HCT116 (cell line): Measurements from ENCODE around the gene INPP5J. TPM values are rescaled to one million over a fixed set of nuclear protein-coding genes. Genes with fewer than 3 reads are reported as not detected.

Experiments used
- ATAC-seq: fragments of 200-7000 bp; cut with Tn5 transposase; 2 replicates; pipeline ENCODE4 v1.9.1; 2020; ENCODE audit warnings: mild to moderate bottlenecking, moderate library complexity
- BruUV-seq: library from RNA; stranded (reverse); fragments of 400-500 nt; replicated peaks from 2 replicates; lab custom pipeline; 2021; lab: Mats Ljungman, UMichigan
- CTCF ChIA-PET: fragments of 300-600 bp; sonication (Branson Sonifier 250); formaldehyde crosslinking; loops from one replicate; lab custom pipeline; 2021; ENCODE audit warnings: antibody characterized with exemption; lab: Charles Lee
- POLR2A ChIA-PET: fragments of 300-600, 350-600 bp; sonication (Branson Sonifier 250); formaldehyde crosslinking; loops from one replicate; lab custom pipeline; 2021; ENCODE audit warnings: antibody characterized with exemption; lab: Charles Lee
- RAD21 ChIA-PET, 2 experiments: fragments of 300-600 bp; sonication (Branson Sonifier 250); formaldehyde crosslinking; loops; one replicate each; lab custom pipeline; 2023; ENCODE audit warnings: low total read pairs in 2 of 2; ENCODE audit not compliant: uncharacterized antibody in 2 of 2, unreplicated experiment in 2 of 2, low non-redundant PET in 1 of 2; lab: Charles Lee
- DNase-seq: peaks from one replicate; pipeline ENCODE4 v3.0.0-alpha.2; 2010; ENCODE audit warnings: low read depth, low spot score
- H2AFZ ChIP-seq: fragments of 200-600 bp; shearing (Covaris generic), sonication (generic); 2 replicates; pipeline ENCODE4 v1.6.1; 2017; ENCODE audit warnings: low read depth, mixed run types, mixed read lengths, antibody characterized with exemption, low read length; ENCODE audit not compliant: poor library complexity, severe bottlenecking
- H3K27ac ChIP-seq: 2 replicates; pipeline ENCODE4 v1.5.1; 2012; ENCODE audit warnings: low read depth, low read length
- H3K27me3 ChIP-seq: fragments of 200-600 bp; sonication (generic); 2 replicates; pipeline ENCODE4 v1.6.1; 2016; ENCODE audit warnings: mixed run types, low read length, mixed read lengths; ENCODE audit not compliant: insufficient read depth
- H3K36me3 ChIP-seq, 2 experiments: fragments of 200-500 bp in 1 of 2; fragments of 200-600 bp in 1 of 2; sonication (Bioruptor generic) in 1 of 2; sonication (generic) in 1 of 2; 2 replicates each; pipeline versions ENCODE4 v1.5.1 to v1.6.1; 2014 to 2016; ENCODE audit warnings: low read length in 2 of 2, inconsistent platforms in 1 of 2, mixed read lengths in 1 of 2, mixed run types in 1 of 2; ENCODE audit not compliant: insufficient read depth in 2 of 2, control insufficient read depth in 1 of 2
- H3K4me1 ChIP-seq, 2 experiments: fragments of 200-600 bp in 1 of 2; sonication (generic) in 1 of 2; 2 replicates each; pipeline versions ENCODE4 v1.5.1 to v1.6.1; 2012 to 2017; ENCODE audit warnings: low read length in 2 of 2, inconsistent platforms in 1 of 2, mild to moderate bottlenecking in 1 of 2, mixed read lengths in 1 of 2, mixed run types in 1 of 2, moderate library complexity in 1 of 2; ENCODE audit not compliant: insufficient read depth in 2 of 2, control insufficient read depth in 1 of 2
- H3K4me2 ChIP-seq: fragments of 200-600 bp; sonication (generic); 2 replicates; pipeline ENCODE4 v1.6.1; 2017; ENCODE audit warnings: mixed run types, low read length, mixed read lengths
- H3K4me3 ChIP-seq, 2 experiments: fragments of 200-600 bp in 1 of 2; sonication (generic) in 1 of 2; replicated peaks in 1 of 2; 2 replicates each; pipeline ENCODE4 v1.5.1; 2011 to 2016; ENCODE audit warnings: low read length in 2 of 2, control low read depth in 1 of 2, low read depth in 1 of 2, mild to moderate bottlenecking in 1 of 2, mixed read lengths in 1 of 2, mixed run types in 1 of 2
- H3K79me2 ChIP-seq: fragments of 200-600 bp; sonication (generic); 2 replicates; pipeline ENCODE4 v1.6.1; 2017; ENCODE audit warnings: mild to moderate bottlenecking, mixed run types, low read length, moderate library complexity, mixed read lengths; ENCODE audit not compliant: insufficient read depth
- H3K9ac ChIP-seq: fragments of 200-600 bp; sonication (generic); 2 replicates; pipeline ENCODE4 v1.6.1; 2016; ENCODE audit warnings: low read length, mixed read lengths
- H3K9me2 ChIP-seq: fragments of 200-600 bp; sonication (generic), shearing (Covaris generic); 2 replicates; pipeline ENCODE4 v1.6.1; 2017; ENCODE audit warnings: mixed run types, mild to moderate bottlenecking, moderate library complexity; ENCODE audit not compliant: insufficient read depth
- H3K9me3 ChIP-seq, 2 experiments: fragments of 200-500 bp in 1 of 2; fragments of 200-600 bp in 1 of 2; sonication (Bioruptor generic) in 1 of 2; sonication (generic) in 1 of 2; 2 replicates each; pipeline ENCODE4 v1.6.1; 2014 to 2017; ENCODE audit warnings: low read length in 2 of 2, mixed read lengths in 2 of 2, inconsistent platforms in 1 of 2, low read depth in 1 of 2, mild to moderate bottlenecking in 1 of 2, mixed run types in 1 of 2, moderate library complexity in 1 of 2; ENCODE audit not compliant: control insufficient read depth in 1 of 2, insufficient read depth in 1 of 2
- H4K20me1 ChIP-seq: fragments of 200-600 bp; sonication (generic), shearing (Covaris generic); 2 replicates; pipeline ENCODE4 v1.6.1; 2017; ENCODE audit warnings: mixed run types, mild to moderate bottlenecking, moderate library complexity; ENCODE audit not compliant: insufficient read depth
- CTCF ChIP-seq, 3 experiments: fragments of 200-600 bp in 1 of 3; sonication (generic) in 1 of 3; IDR thresholded peaks in 2 of 3; conservative IDR thresholded peaks in 1 of 3; 2 replicates each; pipeline ENCODE4 v1.5.1; 2012 to 2017; ENCODE audit warnings: low read depth in 2 of 3, low read length in 2 of 3, antibody characterized with exemption in 1 of 3, borderline replicate concordance in 1 of 3, control low read depth in 1 of 3, mild to moderate bottlenecking in 1 of 3, mixed read lengths in 1 of 3, mixed run types in 1 of 3, moderate library complexity in 1 of 3; ENCODE audit not compliant: insufficient read depth in 1 of 3
- POLR2A ChIP-seq: IDR thresholded peaks from 2 replicates; pipeline ENCODE4 v1.7.0; 2011; ENCODE audit warnings: borderline replicate concordance; ENCODE audit not compliant: insufficient read depth, insufficient read length; ENCODE audit errors: extremely low read depth
- POLR2AphosphoS5 ChIP-seq: IDR thresholded peaks from 2 replicates; pipeline ENCODE4 v1.6.1; 2011; ENCODE audit warnings: mild to moderate bottlenecking, low read depth, low read length, moderate library complexity
- SP1 ChIP-seq: IDR thresholded peaks from 2 replicates; pipeline ENCODE4 v1.6.1; 2012; ENCODE audit warnings: low read depth
- YY1 ChIP-seq: IDR thresholded peaks from 2 replicates; pipeline ENCODE4 v1.6.1; 2011; ENCODE audit warnings: low read length, low read depth, moderate library complexity, mild to moderate bottlenecking; ENCODE audit not compliant: insufficient replicate concordance; ENCODE audit errors: extremely low read depth
- ZFX ChIP-seq: fragments of 450-650 bp; IDR thresholded peaks from 2 replicates; pipeline ENCODE4 v1.6.1; 2017
- intact Hi-C: fragments of 100-400 bp; cut with micrococcal nuclease; formaldehyde crosslinking; loops from 2 replicates; pipeline ENCODE4 v1.10.0; 2022
- total RNA-seq: library from RNA; stranded (reverse); gene quantifications from one replicate; pipeline ENCODE4 v1.2.1, GENCODE V29; 2021; ENCODE audit not compliant: unreplicated experiment

Gene INPP5J
- total RNA-seq, 1 experiment from 2014 or later: 8.9 TPM

- RAD21 ChIA-PET: interaction anchor here (0.6 to 1.0 kb wide), 2 partner anchors 135 to 139 kb away, joined by 3 to 4 read pairs; no protein-coding TSS in a partner anchor
- Histone ChIP-seq H3K9me2 (no peaks in the 10 kb centered on the region), H3K27me3 (no peaks in the 10 kb centered on the region), H2AFZ (no peak overlapping the region), H4K20me1 (no peaks in the 10 kb centered on the region), H3K4me1 (peaks cover 28 to 64% of the 10 kb centered on the region in 2 experiments), H3K4me2 (peak overlapping the region; percentile 85), H3K79me2 (peaks cover 57% of the 10 kb centered on the region), H3K4me3 (peak overlapping the region; percentile 78 to 80), H3K9ac (peak overlapping the region; percentile 92), H3K9me3 (no peaks in the 10 kb centered on the region), H3K27ac (peak overlapping the region; percentile 94), H3K36me3 (peaks cover 15 to 21% of the 10 kb centered on the region in 2 experiments; a peak in 3 of 4 replicates)
- no TSS peak for BruUV-seq
- ATAC-seq (peak; percentile 64), DNase-seq (no peak)
- peak; percentile 83 for TF ChIP-seq POLR2AphosphoS5
- TF ChIP-seq CTCF (IDR thresholded peaks at IDR 0.05 in 2 of 3, conservative IDR thresholded peaks at IDR 0.05 in 1 of 3; ENCODE audit: borderline replicate concordance in 1 of 3, insufficient read depth in 1 of 3, low read depth in 2 of 3, low read length in 2 of 3): peak in 2 of 3 experiments; percentile 83 to 92; a peak in 4 of 6 replicates
- TF ChIP-seq POLR2A: peak; percentile 60
- TF ChIP-seq SP1: no peak
- peak; percentile 65 for TF ChIP-seq ZFX
- peak; percentile 85 for TF ChIP-seq YY1
- intact Hi-C loops: loop anchor here (1.0 to 10.0 kb wide), 5 partner anchors 118 to 660 kb away; partner anchors contain the start of genes MORC2, MTFP1 and TUG1
- POLR2A ChIA-PET: interaction anchor here (0.6 to 7.6 kb wide), 5 partner anchors 11 to 135 kb away, joined by 4 to 86 read pairs (median 7); partner anchors contain the start of genes MORC2, SELENOM and TUG1
- CTCF ChIA-PET: interaction anchor here (0.6 to 5.1 kb wide), 17 partner anchors 9 to 707 kb away, joined by 3 to 25 read pairs (median 4); partner anchors contain the start of genes SELENOM and TUG1
These were observed 37.8 kb upstream of the INPP5J start for GRCh38 chr22:31084811-31085492.
